HEK293 (cell line): ENCODE measurements around the gene TUBG1.

Experiments
- CTCF ChIA-PET: fragments of 350-600 bp; formaldehyde crosslinking; extraction: SDS; loops from one replicate; lab custom pipeline; 2021; ENCODE audit warnings: antibody characterized with exemption; lab: Yijun Ruan, JAX
- POLR2A ChIA-PET: fragments of 300-600 bp; formaldehyde crosslinking; extraction: SDS; loops from one replicate; lab custom pipeline; 2020; ENCODE audit warnings: antibody characterized with exemption, inconsistent platforms; lab: Yijun Ruan, JAX
- H3K27ac ChIP-seq: fragments of 200-500 bp; sonication (Bioruptor generic); 2 replicates; pipeline ENCODE4 v1.5.1; 2014; ENCODE audit warnings: low read depth, low read length, control low read depth, inconsistent platforms; ENCODE audit errors: extremely low read depth
- H3K36me3 ChIP-seq, 2 experiments: fragments of 200-500 bp in 1 of 2; sonication (Bioruptor generic) in 1 of 2; 1 replicate in 1 of 2; 2 replicates in 1 of 2; pipeline ENCODE4 v1.5.1; 2014 to 2017; ENCODE audit warnings: inconsistent platforms in 2 of 2, low read length in 2 of 2; ENCODE audit not compliant: control insufficient read depth in 2 of 2, insufficient read depth in 1 of 2
- H3K4me1 ChIP-seq: fragments of 200-500 bp; sonication (Bioruptor generic); 2 replicates; pipeline ENCODE4 v1.5.1; 2014; ENCODE audit warnings: mild to moderate bottlenecking, low read length, inconsistent platforms; ENCODE audit not compliant: control insufficient read depth, insufficient read depth
- H3K4me3 ChIP-seq: 2 replicates; pipeline ENCODE4 v1.5.1; 2011; ENCODE audit warnings: low read depth, mild to moderate bottlenecking, control low read depth, low read length, moderate library complexity
- H3K9me3 ChIP-seq: fragments of 200-500 bp; sonication (Bioruptor generic); 2 replicates; pipeline ENCODE4 v1.5.1; 2014; ENCODE audit warnings: low read depth, low read length, inconsistent platforms; ENCODE audit not compliant: control insufficient read depth, insufficient read depth
- GLI4 ChIP-seq: fragments of 450-650 bp; formaldehyde crosslinking; IDR thresholded peaks from 2 replicates; pipeline ENCODE4 v1.5.1; 2016; ENCODE audit warnings: missing biosample characterization, missing genetic modification characterization
- HOXC10 ChIP-seq: sonication (generic); formaldehyde crosslinking; IDR thresholded peaks from 2 replicates; pipeline ENCODE4 v1.8.1; 2023; ENCODE audit warnings: mild to moderate bottlenecking, missing genetic modification reagents
- IKZF3 ChIP-seq: fragments of 450-650 bp; IDR thresholded peaks from 2 replicates; pipeline ENCODE4 v1.5.0; 2018; ENCODE audit warnings: missing biosample characterization, mild to moderate bottlenecking, missing genetic modification characterization, moderate library complexity
- SCRT2 ChIP-seq: fragments of 450-650 bp; formaldehyde crosslinking; IDR thresholded peaks from 2 replicates; pipeline ENCODE4 v1.5.1; 2016; ENCODE audit warnings: missing biosample characterization, missing genetic modification characterization
- TCF7L2 ChIP-seq: IDR thresholded peaks from 2 replicates; pipeline ENCODE4 v1.6.1; 2011; ENCODE audit warnings: low read depth, mild to moderate bottlenecking, inconsistent platforms, low read length, moderate library complexity, borderline replicate concordance
- ZBTB17 ChIP-seq: fragments of 450-650 bp; formaldehyde crosslinking; IDR thresholded peaks from 2 replicates; pipeline ENCODE4 v1.5.1; 2016; ENCODE audit warnings: missing biosample characterization, missing genetic modification characterization
- ZBTB26 ChIP-seq: fragments of 450-650 bp; formaldehyde crosslinking; optimal IDR thresholded peaks from 2 replicates; pipeline ENCODE3; 2016; ENCODE audit warnings: missing biosample characterization, mild to moderate bottlenecking, missing genetic modification characterization
- ZBTB6 ChIP-seq: fragments of 450-650 bp; formaldehyde crosslinking; IDR thresholded peaks from 2 replicates; pipeline ENCODE4 v1.5.1; 2017; ENCODE audit warnings: missing biosample characterization, missing genetic modification characterization
- ZBTB7A ChIP-seq: fragments of 450-650 bp; formaldehyde crosslinking; IDR thresholded peaks from 2 replicates; pipeline ENCODE4 v1.5.1; 2016; ENCODE audit warnings: low read depth, missing biosample characterization, missing genetic modification characterization
- ZNF18 ChIP-seq: fragments of 450-650 bp; formaldehyde crosslinking; IDR thresholded peaks from 2 replicates; pipeline ENCODE4 v1.5.1; 2016; ENCODE audit warnings: missing biosample characterization, missing genetic modification characterization
- ZNF223 ChIP-seq: fragments of 450-650 bp; formaldehyde crosslinking; IDR thresholded peaks from 2 replicates; pipeline ENCODE4 v1.5.1; 2016; ENCODE audit warnings: missing biosample characterization, missing genetic modification characterization
- ZNF239 ChIP-seq: fragments of 450-650 bp; formaldehyde crosslinking; IDR thresholded peaks from 2 replicates; pipeline ENCODE4 v1.5.1; 2016; ENCODE audit warnings: missing biosample characterization, missing genetic modification characterization
- ZNF366 ChIP-seq: fragments of 450-650 bp; formaldehyde crosslinking; conservative IDR thresholded peaks from 2 replicates; pipeline ENCODE4 v1.5.1; 2016; ENCODE audit warnings: missing biosample characterization, missing genetic modification characterization
- ZNF394 ChIP-seq: fragments of 450-650 bp; formaldehyde crosslinking; IDR thresholded peaks from 2 replicates; pipeline ENCODE4 v1.5.1; 2016; ENCODE audit warnings: missing biosample characterization, missing genetic modification characterization, mild to moderate bottlenecking, moderate library complexity, borderline replicate concordance
- ZNF561 ChIP-seq: fragments of 450-650 bp; IDR thresholded peaks from 2 replicates; pipeline ENCODE4 v1.5.1; 2018; ENCODE audit warnings: missing biosample characterization, missing genetic modification characterization, borderline replicate concordance
- ZNF596 ChIP-seq: fragments of 450-650 bp; IDR thresholded peaks from 2 replicates; pipeline ENCODE4 v1.5.0; 2018; ENCODE audit warnings: missing biosample characterization, mild to moderate bottlenecking, missing genetic modification characterization, moderate library complexity
- ZSCAN23 ChIP-seq: fragments of 450-650 bp; formaldehyde crosslinking; IDR thresholded peaks from 2 replicates; pipeline ENCODE4 v1.5.1; 2016; ENCODE audit warnings: missing biosample characterization, missing genetic modification characterization
- ZSCAN30 ChIP-seq: fragments of 450-650 bp; IDR thresholded peaks from 2 replicates; pipeline ENCODE4 v1.5.1; 2018; ENCODE audit warnings: missing biosample characterization, mild to moderate bottlenecking, missing genetic modification characterization, moderate library complexity

Gene TUBG1

GRCh38 chr17:42574463-42574862, 35.0 kb upstream of the TUBG1 start:
- Histone ChIP-seq H3K4me1 (peaks cover 4% of the 10 kb centered on the region), H3K9me3 (no peaks in the 10 kb centered on the region), H3K36me3 (peaks cover 57 to 77% of the 10 kb centered on the region in 2 experiments), H3K4me3 (no peak overlapping the region), H3K27ac (no peak overlapping the region)
- TF ChIP-seq ZNF366 (tag by site-specific recombination) (peak; percentile 95), ZSCAN30 (tag by site-specific recombination) (no peak), ZNF223 (no peak)
- POLR2A ChIA-PET = interaction anchor here (0.7 kb wide), 1 partner anchor 204 kb away, joined by 7 read pairs; no protein-coding TSS in a partner anchor
- CTCF ChIA-PET = interaction anchor here (1.7 kb wide), 1 partner anchor 189 kb away, joined by 4 read pairs; no protein-coding TSS in a partner anchor

DNA sequence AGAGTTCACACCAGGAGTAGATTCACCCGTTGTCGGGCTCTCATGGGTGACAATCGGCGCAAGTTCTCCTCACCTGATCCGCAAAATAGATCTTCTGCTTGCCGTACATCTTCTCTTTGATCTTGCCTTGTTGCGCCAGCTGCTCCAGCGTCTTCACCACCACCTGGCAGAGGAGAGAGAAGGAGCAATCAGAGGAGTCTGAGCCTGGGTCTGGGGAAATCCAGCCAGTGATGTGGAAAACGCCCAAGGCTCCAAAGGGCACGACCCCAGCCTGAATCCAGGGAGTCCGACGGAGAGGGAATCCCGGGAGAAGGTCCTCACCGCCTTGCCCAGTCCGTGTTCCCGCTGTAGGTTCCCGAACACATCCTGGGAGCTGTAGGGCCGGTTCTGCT, 32.3 kb upstream of the TUBG1 start:
- TF ChIP-seq SCRT2 (tag by site-specific recombination) (peak; percentile 32; the same call in 1 of the 2 replicates), ZNF18 (0 out of 2 replicates have a peak, but pooled peaks have one; percentile 48), GLI4 (tag by site-specific recombination) (0 out of 2 replicates have a peak, but pooled peaks have one; percentile 16), ZBTB17 (peak; percentile 43; the same call in 1 of the 2 replicates), IKZF3 (tag by site-specific recombination) (peak; percentile 88), ZBTB26 (tag by site-specific recombination) (no peak), ZNF596 (tag by site-specific recombination) (no peak), ZBTB6 (tag by site-specific recombination) (peak; percentile 21; the same call in 1 of the 2 replicates), ZNF239 (0 out of 2 replicates have a peak, but pooled peaks have one; percentile 46), ZBTB7A (0 out of 2 replicates have a peak, but pooled peaks have one; percentile 49), TCF7L2 (no peak), ZNF394 (tag by site-specific recombination) (peak; percentile 50; the same call in 1 of the 2 replicates), ZSCAN23 (peak; percentile 75), ZNF561 (tag by site-specific recombination) (0 out of 2 replicates have a peak, but pooled peaks have one; percentile 37), HOXC10 (CRISPR knock-in tag) (peak; percentile 85; the same call in 1 of the 2 replicates)
- ChIA-PET CTCF (interaction anchor here (0.7 to 7.4 kb wide), 25 partner anchors 9 to 508 kb away, joined by 3 to 112 read pairs (median 11); partner anchors contain the start of genes CCR10, CNTNAP1, MLX and PLEKHH3), POLR2A (interaction anchor here (0.5 to 5.0 kb wide), 18 partner anchors 11 to 421 kb away, joined by 3 to 48 read pairs (median 6); partner anchors contain the start of genes CAVIN1, CNTNAP1, MLX and NAGLU)
- peak overlapping the region; percentile 91 for H3K4me3 ChIP-seq
- H3K36me3 ChIP-seq = peaks cover 42 to 75% of the 10 kb centered on the region in 2 experiments
- no peaks in the 10 kb centered on the region for H3K9me3 ChIP-seq
- peak overlapping the region; percentile 92 for H3K27ac ChIP-seq
- peaks cover 4% of the 10 kb centered on the region for H3K4me1 ChIP-seq
